ENCODE results near the gene SETBP1.

The SETBP1 gene

DNA sequence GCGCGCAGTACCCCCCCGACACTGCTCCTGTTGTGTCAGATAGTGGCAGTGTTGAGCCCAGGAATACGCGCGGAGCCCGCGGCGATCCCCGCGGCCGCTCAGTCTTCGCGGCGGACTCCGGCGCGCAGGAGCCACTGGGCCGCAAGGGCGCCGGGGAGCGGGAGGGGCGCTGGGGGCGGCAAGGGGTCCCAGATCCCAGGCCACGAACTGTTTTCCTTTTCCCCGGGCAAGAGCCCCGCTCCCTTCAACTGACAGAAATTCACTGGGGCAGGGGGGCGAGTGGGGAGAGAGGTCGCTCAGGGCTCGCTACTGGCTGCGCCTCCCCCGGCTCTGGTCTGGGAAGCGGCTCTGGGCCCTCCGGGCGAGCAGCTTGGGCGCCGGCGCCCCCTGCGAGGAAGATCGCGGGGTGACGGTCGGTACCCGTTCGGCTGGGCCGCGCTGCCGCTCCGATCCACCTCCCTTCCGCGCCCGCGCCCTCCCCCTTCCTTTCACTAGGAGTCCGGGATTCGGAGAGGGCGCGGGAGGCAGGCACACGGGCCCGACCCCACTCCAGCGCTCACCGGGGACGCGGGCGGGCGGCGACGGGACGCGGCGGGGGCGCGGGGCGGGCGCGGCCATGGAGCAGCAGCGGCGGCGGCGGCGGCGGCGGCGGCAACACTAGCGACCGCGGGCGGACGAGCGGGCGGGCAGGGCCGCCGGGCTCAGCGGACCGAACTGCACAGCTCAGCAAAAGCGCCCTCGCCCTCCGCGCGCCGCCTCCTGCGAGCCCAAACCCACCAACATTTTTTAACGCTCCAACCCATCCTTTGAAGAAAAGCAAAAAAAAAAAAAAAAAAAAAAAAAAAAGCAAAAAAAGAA is 1.4 kb upstream of the SETBP1 start:
- peak; percentile 37 for DNase-seq (ENCODE audit: low read depth)

DNA sequence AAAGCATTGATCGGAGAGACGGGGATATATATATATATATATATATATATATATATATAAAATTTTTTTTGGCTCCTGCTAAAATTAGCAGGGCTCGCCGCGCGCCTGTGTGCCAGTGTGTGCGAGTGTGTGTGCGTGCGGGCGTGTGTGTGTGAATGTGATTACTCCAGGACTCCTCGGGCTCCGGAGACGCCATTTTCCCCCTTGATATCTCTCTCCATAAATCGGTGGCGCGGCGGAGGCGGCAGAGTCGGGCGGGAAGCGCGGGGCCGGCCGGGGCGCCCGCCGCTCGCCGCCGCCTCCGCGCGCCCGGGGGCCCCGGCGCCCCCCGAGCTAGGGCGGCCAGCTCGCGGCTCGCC is 795 bp upstream of the SETBP1 start:
- no peak for DNase-seq (ENCODE audit: low read depth)

DNA sequence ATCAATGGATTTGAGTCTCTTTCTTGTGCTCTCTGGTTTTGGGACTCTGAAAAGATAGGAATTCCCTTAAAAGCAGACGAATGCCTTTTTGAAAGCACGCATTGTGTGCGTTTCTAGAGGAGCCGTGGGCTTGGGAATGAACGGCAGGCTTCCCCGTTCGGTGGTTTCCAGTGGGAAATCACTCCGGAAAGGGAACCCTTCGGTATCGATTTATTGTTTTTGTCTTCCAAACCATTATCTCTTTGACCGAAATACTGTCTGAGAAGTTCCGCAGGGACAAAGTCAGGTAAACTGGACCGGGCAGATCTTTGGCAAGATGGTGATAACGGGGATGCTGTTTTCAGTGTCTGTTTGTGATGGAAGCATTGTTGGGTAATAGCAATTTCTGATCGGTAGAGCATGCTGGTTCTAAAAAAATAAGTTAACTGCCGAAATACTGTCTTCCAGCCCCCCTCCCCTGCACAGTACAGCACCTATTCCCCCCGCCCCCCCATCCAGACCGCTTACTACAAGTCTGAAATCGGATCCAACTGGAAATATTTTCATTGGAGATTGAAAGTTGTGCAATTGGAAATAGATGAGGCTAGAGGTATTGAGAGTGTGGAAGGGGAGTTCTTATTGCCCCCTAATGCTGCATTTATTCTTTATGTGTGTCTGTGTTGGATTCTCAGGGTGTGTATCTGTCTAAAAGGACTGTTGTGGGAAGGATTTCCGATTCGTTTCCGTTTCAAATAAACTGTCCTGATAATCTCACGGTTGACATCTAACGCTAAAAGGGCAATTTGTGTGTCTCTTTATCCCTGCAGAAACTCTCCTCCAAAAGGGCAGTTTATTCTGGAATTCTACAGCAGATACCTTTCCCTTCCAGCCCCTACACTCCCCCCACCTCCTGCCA is 635 bp downstream of the SETBP1 start:
- DNase-seq (ENCODE audit: low read depth), result no peak

DNA sequence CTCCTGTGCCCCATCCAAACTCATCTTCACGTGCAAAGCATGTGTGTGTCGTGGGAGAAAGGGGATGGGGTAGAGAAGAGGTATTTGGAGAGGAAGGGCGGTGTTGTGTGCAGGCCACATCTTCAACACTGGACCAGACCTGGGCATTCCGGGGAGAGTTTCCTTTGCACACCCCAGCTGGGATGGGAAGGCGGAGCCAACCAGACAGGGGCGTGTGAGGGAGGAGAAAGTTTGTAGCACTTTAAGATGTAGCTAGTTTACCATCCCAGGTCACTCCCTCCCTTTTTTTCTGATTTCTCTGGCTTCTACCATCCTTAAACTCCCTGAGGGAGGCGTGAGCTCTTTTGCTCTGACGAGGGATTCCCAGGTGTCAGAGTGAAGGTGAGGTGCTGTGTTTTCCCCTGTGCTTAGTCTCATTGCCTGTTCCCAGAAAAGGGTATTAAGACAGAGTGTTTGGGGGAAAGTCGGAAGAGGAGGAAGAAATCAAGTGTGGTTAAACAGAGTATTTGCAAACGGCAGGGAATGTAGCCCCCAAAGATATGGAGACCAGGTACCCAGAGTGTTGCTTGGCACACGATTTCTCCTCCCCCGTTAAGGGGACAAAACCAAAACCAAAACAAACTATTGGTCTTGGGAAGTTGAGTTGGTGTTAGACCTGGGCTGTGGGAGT is 1.6 kb downstream of the SETBP1 start:
- no peak for DNase-seq (ENCODE audit: low read depth)

DNA sequence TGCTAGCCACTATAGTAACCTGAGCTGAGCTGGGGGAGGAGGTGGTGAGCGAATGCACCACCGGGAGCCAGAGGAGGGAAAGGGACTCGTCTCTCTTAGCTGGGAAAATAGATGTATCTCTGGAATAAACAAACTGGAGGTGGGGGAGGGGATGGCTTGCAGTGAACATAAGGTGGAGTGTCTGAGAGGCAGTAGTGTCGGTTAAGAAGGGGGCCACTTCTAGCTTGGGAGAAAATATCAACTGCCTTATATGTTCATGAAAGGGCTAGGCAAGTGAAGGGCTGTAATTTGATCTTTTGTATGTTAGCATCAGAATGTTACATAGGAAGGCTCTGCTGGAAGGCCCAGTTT is 2.2 kb downstream of the SETBP1 start:
- DNase-seq (ENCODE audit: low read depth), result no peak

DNA sequence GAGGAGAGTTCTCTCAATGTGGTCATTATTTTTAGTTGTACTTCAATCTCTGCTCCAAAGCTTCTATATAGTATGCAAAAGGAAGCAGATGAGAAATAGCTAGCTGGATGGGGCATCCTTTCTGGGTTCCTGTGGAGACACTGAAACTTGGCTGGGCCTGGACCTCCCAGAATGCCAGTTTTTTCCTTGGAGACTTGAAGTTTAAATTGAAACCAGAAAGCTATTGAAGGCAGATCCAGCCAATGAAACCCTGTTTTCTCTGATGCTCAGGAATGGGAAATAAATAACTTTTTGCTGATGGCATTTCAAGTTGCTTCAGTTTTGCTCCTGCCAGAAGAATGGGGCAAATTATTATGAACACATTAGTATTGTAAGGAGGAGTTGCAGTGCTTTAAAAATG is 2.9 kb downstream of the SETBP1 start:
- no peak for DNase-seq (ENCODE audit: low read depth)

DNA sequence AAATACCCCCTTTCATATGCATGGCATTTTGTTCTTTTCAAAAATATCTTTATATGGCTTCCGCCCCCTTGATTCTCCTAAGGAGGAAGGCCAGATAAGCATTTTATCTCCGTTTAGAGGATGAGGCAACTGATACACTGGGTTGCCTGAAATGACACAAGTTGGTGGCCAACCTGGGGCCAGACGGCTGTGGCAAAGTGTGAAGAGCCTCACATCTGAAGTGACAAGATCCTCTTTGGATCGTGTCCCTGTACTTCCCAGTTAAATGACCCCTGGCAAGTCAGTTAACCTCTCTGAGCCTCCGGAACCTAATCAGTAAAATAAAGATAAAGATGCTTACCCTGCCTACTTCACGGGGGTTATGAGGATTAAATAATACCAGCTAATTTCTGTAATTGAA is 4.6 kb downstream of the SETBP1 start:
- DNase-seq (ENCODE audit: low read depth), result no peak

DNA sequence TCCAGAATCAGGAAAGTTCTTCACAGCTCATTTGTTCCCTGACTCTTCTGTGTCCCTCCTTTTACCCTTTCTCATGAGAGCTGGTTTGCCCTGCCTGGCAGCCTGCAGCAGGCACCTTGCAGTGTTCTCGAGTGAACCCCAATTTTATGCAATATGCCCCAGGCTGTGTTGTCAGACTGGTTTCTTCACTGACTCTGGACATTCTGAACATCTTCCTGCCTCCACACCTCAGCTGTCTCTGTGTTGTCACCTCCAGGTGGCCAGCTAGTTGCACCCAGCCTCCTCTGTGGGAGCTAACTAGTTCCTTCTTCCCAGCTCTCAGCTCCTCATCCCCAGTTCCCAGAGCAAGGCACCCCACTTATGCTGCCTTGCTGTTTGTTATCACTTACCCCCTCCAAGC is 5.5 kb downstream of the SETBP1 start:
- no peak for DNase-seq (ENCODE audit: low read depth)

DNA sequence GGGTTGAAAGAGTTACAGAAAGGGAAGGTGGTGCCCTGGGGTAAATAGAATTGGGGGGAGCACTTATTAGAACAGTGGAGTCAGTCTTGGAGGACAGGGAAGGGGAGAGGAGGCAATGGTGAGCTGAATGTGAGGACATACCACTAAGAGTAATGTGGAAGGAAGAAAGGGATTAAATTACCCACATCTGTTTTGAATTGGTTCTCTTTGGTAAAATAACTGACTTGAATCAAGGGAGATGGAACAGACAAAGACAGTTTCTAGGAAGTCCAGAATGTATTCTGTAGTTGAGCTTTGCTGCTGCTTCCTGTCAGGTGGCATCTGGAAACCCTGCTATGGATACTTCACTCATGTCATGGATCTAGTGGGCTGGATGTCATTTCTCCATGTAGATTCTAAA is 6.7 kb downstream of the SETBP1 start:
- DNase-seq (ENCODE audit: low read depth), result no peak

DNA sequence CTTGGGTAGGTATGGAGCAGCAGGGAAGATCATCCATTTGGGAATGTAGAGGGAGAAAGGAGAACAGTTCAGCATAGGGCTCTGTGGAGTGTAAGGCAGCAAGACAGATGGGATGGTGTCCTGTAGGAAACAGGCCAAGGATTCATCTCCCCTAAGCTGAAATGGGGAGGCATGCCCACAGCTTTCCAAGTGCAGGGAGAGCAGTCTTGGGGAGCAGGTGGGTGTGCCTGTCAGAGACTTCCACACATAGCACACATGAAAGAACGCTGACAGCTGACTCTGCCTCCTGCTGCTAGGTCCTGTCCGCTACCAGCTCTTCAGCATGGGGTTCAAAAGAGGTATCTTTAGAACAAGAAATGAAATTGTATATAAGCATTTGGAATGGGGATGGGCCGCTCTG is 9.0 kb downstream of the SETBP1 start:
- DNase-seq (ENCODE audit: low read depth), result no peak

DNA sequence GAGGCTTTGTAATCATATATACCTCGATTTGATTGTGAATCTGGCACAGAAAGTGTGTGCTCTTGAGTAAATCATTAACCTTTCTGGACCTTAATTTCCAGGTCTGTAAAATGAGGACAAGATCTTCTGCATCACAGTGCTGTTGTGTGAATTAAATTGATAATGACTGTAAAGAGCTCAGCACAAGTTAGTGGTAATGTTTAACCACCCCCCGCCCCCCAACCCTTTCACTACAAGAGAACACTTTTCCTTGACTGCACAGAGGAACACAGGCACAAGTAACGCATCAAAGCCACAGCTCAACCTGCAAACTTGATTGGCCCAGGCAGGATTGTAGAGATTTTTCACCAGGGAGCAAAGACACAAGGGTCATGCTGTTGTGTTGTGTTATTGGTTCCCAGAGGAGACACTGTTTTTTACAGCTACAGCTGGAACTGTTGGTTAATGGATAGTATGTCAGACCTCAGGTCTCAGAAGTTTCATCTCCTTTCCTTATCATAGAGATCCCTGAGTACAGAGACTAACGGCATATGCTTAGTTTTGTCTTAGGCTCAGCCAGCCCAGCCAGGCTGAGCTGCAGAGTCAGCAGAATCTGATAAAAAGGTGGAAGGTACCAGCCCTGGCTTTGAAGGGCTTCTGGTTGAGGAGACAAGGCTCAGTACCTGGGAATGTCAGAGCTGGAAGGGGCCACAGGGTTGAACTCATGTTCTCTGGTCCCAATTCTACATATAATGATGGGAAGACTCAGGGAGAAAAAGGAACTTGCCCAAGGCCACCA is 10.6 kb downstream of the SETBP1 start:
- DNase-seq (ENCODE audit: low read depth), result no peak

DNA sequence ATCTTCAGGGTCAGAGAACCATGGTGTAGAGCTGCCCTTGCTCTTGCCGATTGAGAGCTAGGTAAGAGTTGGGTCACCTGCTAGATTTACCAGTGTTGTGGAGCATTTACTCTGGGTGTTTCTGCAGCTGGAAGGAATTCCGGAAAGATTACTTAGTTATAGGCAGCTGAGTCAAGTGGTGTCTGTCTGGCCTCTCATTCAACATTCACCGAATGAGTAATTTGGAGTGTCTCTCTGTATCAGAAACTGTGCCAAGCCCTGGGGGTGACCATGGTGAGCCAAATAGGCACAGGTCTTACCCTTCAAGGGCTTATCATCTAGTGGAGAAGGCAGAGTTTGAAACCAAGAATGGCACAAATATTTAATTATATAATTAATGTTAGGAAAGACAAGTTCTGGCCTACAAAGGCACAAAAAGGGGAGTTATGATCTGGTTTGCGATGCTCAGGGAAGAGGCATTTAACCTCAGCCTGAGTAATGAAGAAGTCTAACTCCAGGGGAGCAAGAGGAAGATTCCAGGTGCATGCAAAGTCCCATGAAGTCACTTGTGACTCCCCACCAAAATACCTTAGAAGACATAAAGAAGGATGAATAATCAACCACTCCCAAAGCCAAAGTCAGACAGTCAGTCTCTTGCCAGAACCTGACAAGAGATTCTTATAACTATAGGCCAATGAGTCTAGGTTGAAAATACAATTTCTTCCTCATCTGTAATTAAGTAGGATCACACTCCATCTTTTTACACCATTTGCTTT is 12.5 kb downstream of the SETBP1 start:
- DNase-seq (ENCODE audit: low read depth), result no peak

DNA sequence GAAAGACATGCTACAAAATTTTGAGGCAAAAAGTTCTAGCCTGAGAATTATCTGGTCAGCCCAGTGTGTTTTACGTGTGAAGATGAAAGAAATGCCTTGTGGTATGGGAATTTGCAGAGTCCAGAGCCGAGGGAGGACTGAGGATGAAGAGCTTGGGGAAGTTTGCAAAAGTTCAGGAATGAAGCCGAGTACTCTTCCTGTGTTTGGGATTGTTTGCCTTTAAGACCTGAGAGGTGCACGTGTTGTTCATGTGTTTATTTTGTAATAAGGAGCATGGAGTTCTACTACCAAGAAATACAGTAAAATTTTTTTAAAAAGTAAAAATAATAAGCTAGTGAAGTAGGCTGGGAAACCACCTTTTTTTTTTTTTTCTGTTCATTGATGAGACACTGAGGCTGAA is 14.8 kb downstream of the SETBP1 start:
- DNase-seq (ENCODE audit: low read depth), result no peak

DNA sequence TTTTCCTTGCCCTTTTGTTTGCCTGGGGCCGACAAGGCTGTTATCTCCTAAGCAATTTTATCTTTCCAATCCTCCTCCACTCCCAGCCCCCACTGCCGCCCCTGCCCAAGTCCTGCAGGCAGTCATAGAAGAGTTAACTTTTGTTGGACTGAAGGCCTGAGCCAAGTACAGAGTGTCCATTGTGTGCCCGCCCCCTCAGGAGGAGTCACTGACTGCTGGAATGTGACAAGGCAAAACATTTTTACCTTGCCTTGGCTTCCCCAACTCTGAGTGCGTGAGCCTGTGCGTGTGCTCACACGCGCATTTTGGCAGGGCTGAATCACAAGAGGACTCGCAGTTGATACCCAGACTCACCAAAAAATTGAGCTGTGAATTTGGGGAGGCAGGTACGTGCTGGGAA is 16.2 kb downstream of the SETBP1 start:
- DNase-seq (ENCODE audit: low read depth), result no peak

DNA sequence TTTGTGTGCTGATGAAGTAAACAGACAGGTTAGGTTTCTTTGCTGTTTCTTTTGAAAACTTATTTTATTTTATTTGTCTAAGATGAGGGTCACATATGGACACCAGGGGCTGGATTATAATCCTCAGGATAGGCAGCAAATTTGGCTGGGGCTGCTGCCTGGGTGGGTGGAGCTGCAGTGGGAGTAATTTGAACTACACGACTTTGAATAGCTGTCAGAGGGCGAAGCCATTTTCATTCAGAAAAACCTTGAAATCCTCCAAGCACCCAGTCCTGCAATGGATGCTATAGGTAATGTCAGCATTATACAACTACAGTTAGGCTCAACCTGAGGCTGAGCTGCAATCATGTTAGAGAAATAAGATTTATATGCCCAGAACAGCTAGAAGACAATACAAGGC is 16.6 kb downstream of the SETBP1 start:
- no peak for DNase-seq (ENCODE audit: low read depth)

DNA sequence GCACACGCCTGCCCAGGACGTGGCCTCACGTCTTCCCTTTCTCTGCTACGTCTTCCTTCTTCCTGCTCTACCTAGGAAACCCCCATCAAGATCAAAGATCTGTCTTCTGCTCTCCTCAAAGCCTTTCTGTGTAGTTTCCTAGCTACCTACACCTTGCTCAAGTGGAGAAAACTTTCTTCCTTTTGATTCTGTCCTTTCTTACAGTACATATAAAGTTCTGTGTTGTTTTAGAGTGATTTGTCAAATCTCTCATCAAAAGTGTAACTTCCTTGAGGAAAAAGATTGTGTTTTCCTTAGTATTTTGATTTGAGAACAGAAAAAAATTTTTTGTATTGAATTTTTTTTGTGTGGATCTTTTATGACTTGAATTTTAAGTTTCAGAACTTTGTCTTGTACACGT is 17.8 kb downstream of the SETBP1 start:
- DNase-seq (ENCODE audit: low read depth), result no peak

DNA sequence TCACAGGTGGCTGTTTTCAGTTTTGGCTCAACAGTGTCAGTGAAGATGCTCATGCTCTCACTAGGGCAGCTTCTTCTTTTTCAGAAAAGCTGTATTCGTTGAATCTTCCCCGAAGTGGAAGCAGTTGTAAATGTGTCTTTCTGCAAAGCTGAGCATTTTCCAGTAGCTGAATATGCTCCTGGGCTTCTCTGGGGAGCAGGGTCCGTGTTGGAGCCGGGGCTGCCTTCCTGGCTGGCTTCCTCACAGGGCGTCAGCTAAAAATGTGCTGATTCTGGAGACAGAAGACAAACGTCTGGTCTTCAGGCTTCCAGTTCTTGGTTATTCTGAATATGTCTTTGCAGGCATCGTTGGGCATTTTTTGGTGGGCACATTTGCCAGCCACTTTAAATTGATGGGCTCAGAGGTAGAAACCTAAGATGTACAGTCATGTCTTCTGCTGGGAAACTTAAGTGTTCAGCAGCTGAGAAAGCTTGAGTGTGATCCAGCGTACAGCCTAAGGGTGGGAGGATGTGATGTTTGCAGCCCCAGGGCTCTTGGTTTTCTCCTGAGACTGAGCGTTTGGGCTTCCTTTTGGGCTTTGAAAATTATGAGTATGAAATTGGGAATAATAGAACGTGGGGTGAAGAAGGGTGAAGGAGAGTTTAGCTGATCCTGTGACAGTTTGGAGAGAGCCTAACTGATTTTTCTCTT is 19.0 kb downstream of the SETBP1 start:
- no peak for DNase-seq (ENCODE audit: low read depth)

DNA sequence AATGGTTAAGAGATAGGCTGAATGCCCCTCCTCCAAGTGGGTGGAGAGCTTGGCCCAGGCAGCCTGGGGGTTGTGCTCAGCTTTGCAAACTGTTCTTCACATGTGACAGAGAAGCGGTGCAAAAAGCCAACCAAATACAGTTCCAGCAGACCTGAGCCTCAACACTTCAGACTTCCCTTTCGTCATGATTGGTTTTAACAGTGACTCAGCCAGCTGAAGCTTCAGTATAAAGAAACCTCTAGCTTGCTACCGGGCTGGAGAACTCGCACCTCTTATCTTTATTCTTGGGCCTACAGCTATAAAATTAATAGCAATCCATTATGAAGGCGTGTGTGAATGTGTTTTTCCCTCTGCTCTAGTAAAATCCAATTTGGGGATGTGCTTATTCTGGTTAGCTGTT is 20.0 kb downstream of the SETBP1 start:
- no peak for DNase-seq (ENCODE audit: low read depth)

DNA sequence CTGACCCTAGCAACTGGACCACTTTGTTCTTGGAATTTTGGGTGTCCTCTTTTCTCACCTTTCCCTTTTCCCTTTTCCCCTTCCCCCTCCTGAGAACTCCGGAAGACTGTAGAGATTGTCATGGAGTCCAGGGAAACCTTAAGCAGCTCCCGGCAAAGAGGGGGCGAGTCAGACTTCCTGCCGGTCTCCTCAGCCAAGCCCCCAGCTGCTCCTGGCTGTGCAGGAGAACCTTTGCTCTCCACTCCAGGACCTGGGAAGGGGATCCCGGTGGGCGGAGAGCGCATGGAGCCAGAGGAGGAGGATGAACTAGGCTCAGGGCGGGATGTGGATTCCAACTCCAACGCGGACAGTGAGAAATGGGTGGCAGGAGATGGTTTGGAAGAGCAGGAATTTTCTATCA is 20.5 kb downstream of the SETBP1 start:
- no peak for DNase-seq (ENCODE audit: low read depth)

DNA sequence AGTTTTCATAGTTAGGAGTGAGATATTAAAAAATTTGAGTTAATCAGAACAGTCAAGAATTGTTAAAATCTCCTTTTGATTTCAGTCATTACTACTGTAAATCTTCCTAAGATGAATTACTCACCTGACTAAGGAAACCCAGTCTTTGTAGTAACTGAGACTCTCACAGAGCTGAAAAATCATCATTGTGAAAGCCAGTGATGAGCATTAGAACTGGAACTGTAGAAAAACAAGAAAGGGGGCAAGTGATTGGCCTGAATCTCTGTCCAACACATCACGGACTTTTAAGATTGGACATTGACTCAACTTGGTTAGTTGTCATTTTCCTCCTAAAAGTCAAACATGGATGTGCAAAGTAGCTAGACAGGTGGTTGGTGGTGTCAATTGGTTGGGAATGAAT is 21.9 kb downstream of the SETBP1 start:
- no peak for DNase-seq (ENCODE audit: low read depth)
